ENCODE measurements around the gene SPATC1L. TPM values are rescaled to one million over a fixed set of nuclear protein-coding genes. Genes with fewer than 3 reads are reported as not detected.

SPATC1L gene
- total RNA-seq, 1 donor from 2014 or later = 13.9 TPM

DNA sequence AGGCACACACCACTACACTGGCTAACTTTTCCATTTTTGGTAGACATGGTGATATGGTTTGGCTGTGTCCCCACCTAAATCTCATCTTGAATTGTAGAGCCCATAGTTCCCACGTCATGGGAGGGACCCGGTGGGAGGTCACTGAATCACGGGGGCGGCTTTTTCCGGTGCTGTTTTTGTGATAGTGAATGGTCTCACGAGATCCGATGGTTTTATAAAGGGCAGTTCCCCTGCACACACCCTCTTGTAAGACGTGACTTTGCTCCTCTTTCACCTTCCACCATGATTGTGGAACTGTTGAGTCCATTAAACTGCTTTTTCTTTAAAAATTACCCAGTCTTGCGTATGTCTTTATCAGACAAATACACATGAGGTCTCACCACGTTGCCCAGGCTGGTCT, 27.6 kb downstream of the SPATC1L start:
- no peaks in the 10 kb centered on the region for H3K36me3 Mint-ChIP-seq (ENCODE audit: low read depth)
- no peaks in the 10 kb centered on the region for H3K4me1 Mint-ChIP-seq (ENCODE audit: low read depth)
- no peaks in the 10 kb centered on the region for H3K27me3 Mint-ChIP-seq (ENCODE audit: low read depth)
- H3K4me3 Mint-ChIP-seq (ENCODE audit: low read depth) = no peak overlapping the region
- H3K9me3 Mint-ChIP-seq = no peaks in the 10 kb centered on the region
- DNase-seq (ENCODE audit: low spot score) = peak; percentile 7
- intact Hi-C loops (cut with micrococcal nuclease) = no loop called here
- no peak overlapping the region for H3K27ac Mint-ChIP-seq

DNA sequence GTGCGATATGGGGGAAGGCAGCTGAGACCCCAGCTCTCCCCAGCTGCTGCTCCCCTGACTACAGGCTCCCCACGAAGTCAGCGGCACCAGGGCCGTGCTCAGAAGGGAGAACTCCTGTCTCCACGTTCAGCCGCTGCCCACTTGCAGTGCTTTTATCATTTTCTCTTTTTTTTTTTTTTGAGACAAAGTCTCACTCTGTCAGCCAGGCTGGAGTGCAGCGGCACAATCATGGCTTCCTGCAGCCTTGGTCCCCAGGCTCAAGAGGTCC, 27.9 kb downstream of the SPATC1L start:
- no peak overlapping the region for H3K27ac Mint-ChIP-seq
- H3K36me3 Mint-ChIP-seq (ENCODE audit: low read depth) = no peaks in the 10 kb centered on the region
- intact Hi-C loops (cut with micrococcal nuclease) = no loop called here
- no peak overlapping the region for H3K4me3 Mint-ChIP-seq (ENCODE audit: low read depth)
- no peaks in the 10 kb centered on the region for H3K4me1 Mint-ChIP-seq (ENCODE audit: low read depth)
- H3K9me3 Mint-ChIP-seq = no peaks in the 10 kb centered on the region
- DNase-seq (ENCODE audit: low spot score) = no peak
- no peaks in the 10 kb centered on the region for H3K27me3 Mint-ChIP-seq (ENCODE audit: low read depth)

DNA sequence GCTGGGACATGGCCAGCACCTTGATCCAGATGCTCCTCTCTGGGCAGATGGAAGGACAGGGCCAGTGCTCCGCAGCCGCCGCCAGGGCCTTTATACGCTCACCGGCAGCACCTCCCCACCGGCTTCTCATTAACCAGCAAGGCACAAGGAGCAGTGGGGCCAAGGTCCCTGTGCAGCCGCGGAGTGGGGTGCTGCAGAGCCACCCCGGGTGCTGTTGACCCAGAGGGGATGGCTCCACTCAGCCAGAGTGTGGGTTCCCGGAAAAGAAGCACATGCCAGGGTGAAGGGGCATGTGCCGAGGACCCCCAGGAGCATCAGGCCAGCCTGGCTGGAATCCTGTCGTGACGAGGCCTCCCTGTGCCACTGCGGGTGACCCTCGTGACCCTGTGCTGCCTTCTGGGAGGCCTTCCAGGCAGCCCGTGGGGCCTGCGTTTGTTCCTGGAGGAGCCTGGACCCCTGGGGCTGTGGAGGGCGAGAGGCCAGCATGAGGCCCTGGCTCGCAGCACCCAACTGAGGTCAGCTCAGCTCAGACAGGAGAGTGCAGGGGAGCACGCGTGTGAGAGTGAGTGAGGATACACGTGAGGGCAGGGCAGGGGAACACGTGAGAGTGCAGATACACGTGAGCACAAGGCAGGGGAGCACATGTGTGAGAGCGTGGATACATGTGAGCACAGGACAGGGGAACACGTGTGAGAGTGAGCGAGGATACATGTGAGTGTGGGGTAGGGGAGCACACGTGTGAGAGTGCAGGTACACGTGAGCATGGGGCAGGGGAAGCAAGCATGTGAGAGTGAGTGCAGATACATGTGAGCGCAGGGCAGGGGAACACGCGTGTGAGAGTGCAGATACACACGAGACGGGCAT, 28.5 kb downstream of the SPATC1L start, which contains the start of gene FTCD:
FTCD (minus strand) TSS at position 66 of the 864 bp plus-strand sequence; CDS start at position 10, 56 bp downstream.
- Mint-ChIP-seq H3K27ac (no peak within 1 kb of the TSS), H3K36me3 (ENCODE audit: low read depth) (no peaks in the 10 kb centered on the region), H3K4me1 (ENCODE audit: low read depth) (no peaks in the 10 kb centered on the region), H3K27me3 (ENCODE audit: low read depth) (no peaks in the 10 kb centered on the region), H3K4me3 (ENCODE audit: low read depth) (no peak within 1 kb of the TSS), H3K9me3 (no peaks in the 10 kb centered on the region)
- no peak for DNase-seq (ENCODE audit: low spot score)
- intact Hi-C loops (cut with micrococcal nuclease) = no loop called here

DNA sequence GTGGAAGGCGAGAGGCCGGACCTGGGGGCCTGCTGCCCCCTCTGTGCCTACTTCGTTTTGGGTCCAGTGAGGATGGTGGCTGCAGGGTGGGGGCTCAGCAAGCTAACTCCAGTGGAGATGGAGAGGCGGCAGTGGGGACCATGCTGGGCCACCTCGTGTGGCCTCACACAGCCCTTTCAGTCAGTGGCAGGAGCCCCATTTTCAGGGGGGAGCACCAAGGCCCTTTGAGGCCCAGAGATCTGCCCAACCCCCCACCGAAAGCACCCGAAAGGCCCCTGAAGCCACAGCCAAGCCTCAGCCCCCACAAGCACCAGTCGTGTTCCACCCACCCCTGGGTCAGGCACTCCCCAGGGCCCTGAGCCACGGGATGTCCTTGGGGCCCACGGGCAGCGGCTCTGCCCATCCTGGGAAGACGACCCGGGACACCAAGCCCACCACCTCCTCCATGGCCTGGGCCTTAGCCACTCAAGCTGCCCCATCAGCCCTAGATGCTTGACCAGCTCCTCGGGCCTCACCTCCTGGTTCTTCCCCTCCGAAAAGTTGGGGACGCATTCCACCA, 29.2 kb downstream of the SPATC1L start:
- H3K36me3 Mint-ChIP-seq (ENCODE audit: low read depth) = no peaks in the 10 kb centered on the region
- H3K4me3 Mint-ChIP-seq (ENCODE audit: low read depth) = no peak overlapping the region
- intact Hi-C loops (cut with micrococcal nuclease) = no loop called here
- H3K9me3 Mint-ChIP-seq = no peaks in the 10 kb centered on the region
- H3K27ac Mint-ChIP-seq = no peak overlapping the region
- H3K27me3 Mint-ChIP-seq (ENCODE audit: low read depth) = no peaks in the 10 kb centered on the region
- DNase-seq (ENCODE audit: low spot score) = no peak
- no peaks in the 10 kb centered on the region for H3K4me1 Mint-ChIP-seq (ENCODE audit: low read depth)

DNA sequence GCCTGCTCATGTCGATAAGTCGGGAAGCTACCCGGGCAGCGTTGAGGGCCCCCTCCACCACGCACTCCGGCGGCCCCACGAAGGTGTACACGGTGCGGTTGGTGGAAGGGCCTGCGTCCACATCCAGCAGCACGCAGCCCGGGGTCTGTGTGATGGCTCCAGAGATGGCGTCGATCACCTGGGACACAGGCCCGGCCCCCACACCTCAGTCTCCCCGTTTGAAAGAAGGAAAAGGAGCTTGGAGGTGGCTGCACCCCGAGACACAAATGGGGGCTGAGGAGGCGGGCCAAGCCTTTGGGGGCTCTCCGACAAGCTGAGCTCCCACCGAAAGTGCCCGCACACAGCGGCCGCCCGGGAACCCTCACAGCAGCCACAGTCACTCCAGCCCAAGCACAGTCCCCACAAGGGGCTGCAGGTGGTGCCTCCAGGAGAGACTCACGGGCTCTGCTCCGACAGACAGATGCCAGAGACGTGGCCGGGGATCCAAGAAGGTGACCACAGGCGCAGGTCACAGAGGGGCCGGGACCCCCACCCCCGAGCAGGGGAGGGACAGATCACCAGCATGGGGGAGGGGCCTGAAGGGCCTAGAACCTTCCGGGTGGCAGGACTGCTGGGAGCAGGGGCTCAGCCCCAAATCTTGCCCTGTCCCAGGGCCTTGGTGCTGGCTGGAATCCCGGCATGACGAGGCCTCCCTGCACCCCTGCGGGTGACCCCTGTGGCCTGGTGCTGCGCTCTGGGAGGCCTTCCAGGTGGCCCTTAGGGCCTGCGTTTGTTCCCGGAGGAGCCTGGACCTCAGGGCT, 29.9 kb downstream of the SPATC1L start:
- H3K36me3 Mint-ChIP-seq (ENCODE audit: low read depth) = no peaks in the 10 kb centered on the region
- intact Hi-C loops (cut with micrococcal nuclease) = no loop called here
- no peak overlapping the region for H3K4me3 Mint-ChIP-seq (ENCODE audit: low read depth)
- no peaks in the 10 kb centered on the region for H3K27me3 Mint-ChIP-seq (ENCODE audit: low read depth)
- no peaks in the 10 kb centered on the region for H3K9me3 Mint-ChIP-seq
- no peak for DNase-seq (ENCODE audit: low spot score)
- no peak overlapping the region for H3K27ac Mint-ChIP-seq
- H3K4me1 Mint-ChIP-seq (ENCODE audit: low read depth) = no peaks in the 10 kb centered on the region

DNA sequence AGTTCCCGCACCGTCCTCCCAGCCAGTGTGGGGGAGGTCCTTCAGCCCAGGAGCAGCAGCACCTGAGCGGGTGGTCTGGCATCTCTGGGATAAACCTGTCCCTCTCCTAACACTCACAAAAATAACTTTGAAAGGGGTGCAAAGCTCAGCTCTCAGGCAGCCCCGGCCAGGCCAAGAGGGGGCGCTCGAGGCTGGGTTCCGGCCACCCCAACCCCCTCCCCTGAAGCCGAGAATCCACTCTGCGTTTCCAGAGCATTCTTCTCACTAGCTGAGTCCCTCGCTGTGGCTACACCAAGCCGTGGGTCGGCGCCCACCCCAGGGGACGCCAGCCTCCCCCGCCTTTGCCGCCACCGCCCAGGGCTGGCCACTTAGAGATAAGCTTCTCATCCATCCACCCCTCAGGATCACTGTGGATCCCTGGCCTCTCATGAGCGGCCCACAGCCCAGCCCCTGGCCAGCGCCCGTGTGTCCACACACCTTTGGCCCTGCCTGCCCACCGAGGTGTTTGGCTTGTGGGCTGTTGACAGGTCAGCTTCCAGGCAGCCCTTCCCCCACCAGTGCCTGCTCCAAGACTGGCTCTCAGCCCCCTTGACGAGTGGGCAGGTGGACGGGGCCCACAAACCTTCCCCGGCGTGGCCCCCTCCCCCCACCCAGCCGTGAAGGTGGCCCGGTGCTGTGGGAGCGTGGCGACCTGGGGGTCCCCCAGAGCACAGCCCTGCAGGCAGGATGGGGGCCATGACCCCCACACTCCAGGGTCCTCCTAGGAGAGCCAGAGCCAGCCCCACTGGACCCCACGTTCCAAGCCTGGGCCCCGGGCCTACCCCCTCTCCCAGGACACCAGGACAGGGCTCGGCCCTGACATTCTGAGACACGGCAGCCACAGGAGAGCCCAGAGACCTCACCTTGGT, 30.8 kb downstream of the SPATC1L start:
- Mint-ChIP-seq H3K36me3 (ENCODE audit: low read depth) (no peaks in the 10 kb centered on the region), H3K27me3 (ENCODE audit: low read depth) (no peaks in the 10 kb centered on the region), H3K27ac (no peak overlapping the region), H3K4me3 (ENCODE audit: low read depth) (no peak overlapping the region), H3K9me3 (no peaks in the 10 kb centered on the region), H3K4me1 (ENCODE audit: low read depth) (no peaks in the 10 kb centered on the region)
- DNase-seq (ENCODE audit: low spot score) = no peak
- intact Hi-C loops (cut with micrococcal nuclease) = no loop called here

DNA sequence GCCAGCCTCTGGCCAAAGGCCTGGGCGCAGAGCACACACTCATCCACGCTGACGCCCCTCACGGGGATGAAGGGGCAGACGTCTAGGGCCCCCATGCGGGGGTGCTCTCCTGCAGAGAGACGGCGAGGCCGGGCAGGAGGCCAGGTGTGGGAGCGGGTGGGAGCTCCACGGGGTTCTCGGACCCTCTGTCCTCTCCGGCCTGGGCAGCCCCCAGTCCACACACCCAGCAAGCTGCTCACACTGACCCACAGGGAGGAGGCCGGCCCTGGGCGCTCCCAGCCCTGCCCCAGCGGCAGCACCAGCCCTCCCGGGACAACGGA, 31.4 kb downstream of the SPATC1L start:
- H3K4me1 Mint-ChIP-seq (ENCODE audit: low read depth) = no peaks in the 10 kb centered on the region
- no peaks in the 10 kb centered on the region for H3K9me3 Mint-ChIP-seq
- H3K4me3 Mint-ChIP-seq (ENCODE audit: low read depth) = no peak overlapping the region
- no peak for DNase-seq (ENCODE audit: low spot score)
- no peaks in the 10 kb centered on the region for H3K27me3 Mint-ChIP-seq (ENCODE audit: low read depth)
- H3K36me3 Mint-ChIP-seq (ENCODE audit: low read depth) = no peaks in the 10 kb centered on the region
- H3K27ac Mint-ChIP-seq = no peak overlapping the region
- intact Hi-C loops (cut with micrococcal nuclease) = no loop called here

DNA sequence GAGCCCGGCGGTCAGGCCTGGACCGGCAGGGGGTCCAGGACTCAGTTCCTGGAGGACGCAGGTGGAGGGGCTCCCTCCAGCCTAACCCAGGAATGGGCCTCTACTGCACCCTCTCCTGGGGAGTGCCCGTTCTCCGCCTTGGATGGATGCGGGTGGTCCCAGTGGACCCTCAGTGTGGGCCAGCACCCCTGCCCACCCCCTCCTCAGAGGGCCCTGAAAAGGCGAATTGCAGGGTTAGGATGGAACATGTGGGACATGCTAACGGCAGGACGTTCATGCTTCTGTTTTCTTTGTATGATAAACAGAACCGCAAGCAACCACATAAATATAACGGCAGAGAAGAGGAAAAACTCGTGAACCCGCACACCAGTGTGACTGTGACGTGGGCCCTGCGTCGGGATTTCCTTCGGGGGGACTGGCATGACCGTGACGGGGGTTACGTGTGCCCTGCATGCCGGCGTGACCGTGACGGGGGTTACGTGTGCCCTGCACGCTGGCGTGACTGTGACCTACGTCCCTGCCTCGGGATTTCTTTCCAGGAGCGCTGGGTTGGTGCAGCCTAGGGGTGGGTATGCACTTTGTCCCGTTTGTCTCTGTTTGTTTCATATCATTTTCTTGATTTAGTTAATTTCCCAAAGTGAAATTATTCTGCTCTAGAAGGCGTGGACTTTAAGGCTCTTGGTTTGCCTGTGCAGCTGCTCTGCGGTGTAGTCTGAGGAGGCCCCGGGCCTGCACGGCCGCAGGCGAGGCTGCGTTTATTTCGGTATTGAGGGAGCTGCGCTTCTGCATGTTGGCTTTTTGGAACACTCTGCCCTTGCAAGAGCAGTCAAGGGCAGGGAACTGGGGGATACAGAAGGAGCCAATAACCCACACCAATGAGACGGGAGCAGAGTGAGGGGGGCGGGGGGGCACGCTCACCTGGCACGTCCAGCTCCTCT, 32.0 kb downstream of the SPATC1L start:
- Mint-ChIP-seq H3K4me1 (ENCODE audit: low read depth) (no peaks in the 10 kb centered on the region), H3K36me3 (ENCODE audit: low read depth) (no peaks in the 10 kb centered on the region), H3K4me3 (ENCODE audit: low read depth) (no peak overlapping the region), H3K9me3 (no peaks in the 10 kb centered on the region), H3K27ac (no peak overlapping the region), H3K27me3 (ENCODE audit: low read depth) (no peaks in the 10 kb centered on the region)
- DNase-seq (ENCODE audit: low spot score) = no peak
- intact Hi-C loops (cut with micrococcal nuclease) = no loop called here

DNA sequence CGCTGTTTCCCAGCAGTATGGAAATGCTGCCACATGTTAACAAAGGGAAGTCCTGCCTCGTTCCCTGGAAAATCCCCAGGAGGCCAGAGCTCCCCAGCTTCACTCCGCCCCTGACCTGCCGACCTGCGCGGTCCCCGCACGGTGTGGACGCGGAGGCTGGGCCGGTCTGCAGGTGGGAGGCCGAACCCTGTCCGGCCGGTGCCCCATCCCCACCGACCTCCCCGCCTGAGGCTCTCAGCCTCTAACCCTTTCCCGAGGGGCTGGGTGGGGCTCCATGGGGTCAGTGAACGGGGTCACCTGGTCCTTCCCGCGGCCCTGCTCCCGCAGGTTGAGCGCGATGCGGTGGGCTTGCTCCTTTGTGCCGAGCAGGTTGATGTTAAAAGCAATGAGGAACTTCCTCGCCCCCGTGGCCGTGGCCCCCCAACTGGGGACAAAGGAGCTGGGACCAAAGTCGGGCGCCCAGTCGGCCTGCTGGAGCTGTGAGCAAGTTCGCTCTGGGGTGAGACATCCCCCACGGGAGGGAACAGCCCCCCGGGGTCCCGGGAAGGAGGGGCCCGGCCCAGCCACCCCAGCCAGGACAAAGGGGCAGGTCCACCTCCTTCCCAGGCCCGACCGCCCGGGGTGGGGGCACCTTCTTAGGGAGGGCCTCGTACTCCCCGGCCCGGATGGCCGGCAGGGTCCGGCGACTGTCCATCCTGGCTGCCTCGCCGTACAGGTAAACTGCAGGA, 32.8 kb downstream of the SPATC1L start:
- Mint-ChIP-seq H3K4me1 (ENCODE audit: low read depth) (no peaks in the 10 kb centered on the region), H3K36me3 (ENCODE audit: low read depth) (no peaks in the 10 kb centered on the region), H3K9me3 (no peaks in the 10 kb centered on the region), H3K4me3 (ENCODE audit: low read depth) (no peak overlapping the region), H3K27me3 (ENCODE audit: low read depth) (no peaks in the 10 kb centered on the region), H3K27ac (no peak overlapping the region)
- intact Hi-C loops (cut with micrococcal nuclease) = no loop called here
- DNase-seq (ENCODE audit: low spot score) = no peak

DNA sequence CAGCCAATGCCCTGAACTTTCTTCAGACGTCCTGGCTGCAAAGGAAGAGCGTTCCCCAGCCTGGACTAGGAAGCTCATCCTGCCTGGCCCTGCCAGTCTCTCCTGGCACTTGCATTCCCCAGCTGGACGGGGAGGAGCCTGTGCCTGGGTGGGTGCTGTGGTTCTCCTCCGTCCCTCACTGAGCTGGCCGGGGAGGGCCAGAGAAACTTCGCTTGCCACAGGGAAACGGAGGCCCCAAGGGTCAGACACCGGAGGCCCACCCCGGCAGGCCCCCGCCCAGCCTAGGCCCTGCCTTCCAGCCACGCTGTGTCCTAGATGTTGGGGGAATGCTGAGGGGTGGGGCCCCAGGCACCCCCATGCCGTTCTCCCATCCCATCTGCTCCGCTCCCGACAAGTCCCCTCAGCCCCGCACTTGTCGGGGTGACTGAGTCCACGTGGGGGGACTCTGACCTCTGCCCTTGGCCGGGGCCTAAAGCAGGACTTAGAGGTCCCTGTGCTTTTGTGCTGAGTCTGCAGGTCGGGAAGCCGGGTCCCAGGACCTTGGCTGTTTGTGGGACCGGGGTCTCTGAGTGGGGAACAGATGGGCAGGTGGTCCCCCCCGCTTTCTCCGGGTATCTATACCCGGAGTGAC, 33.7 kb downstream of the SPATC1L start:
- Mint-ChIP-seq H3K4me3 (ENCODE audit: low read depth) (no peak overlapping the region), H3K4me1 (ENCODE audit: low read depth) (no peaks in the 10 kb centered on the region)

DNA sequence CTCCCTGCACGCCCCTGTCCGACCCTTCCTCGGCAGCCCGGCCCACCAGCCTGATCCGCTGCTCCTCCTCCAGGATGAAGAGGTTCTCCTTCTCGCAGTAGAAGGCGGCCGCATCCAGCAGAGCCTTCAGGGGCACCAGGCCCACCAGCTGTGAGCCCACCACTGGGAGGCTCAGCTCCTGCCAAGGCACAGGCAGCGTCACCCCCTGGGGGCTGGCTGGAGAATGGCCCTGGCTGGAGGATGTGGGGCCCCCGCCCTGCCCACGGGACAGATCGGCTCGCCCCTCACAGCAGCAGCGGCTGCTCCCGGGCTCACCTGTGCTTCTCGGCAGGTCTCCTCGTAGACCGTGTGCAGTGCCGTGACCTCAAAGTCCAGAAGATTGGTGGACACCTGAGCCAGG, 34.2 kb downstream of the SPATC1L start:
- Mint-ChIP-seq H3K27ac (no peak overlapping the region), H3K4me1 (ENCODE audit: low read depth) (no peaks in the 10 kb centered on the region), H3K4me3 (ENCODE audit: low read depth) (no peak overlapping the region), H3K9me3 (no peaks in the 10 kb centered on the region), H3K27me3 (ENCODE audit: low read depth) (no peaks in the 10 kb centered on the region), H3K36me3 (ENCODE audit: low read depth) (no peaks in the 10 kb centered on the region)
- DNase-seq (ENCODE audit: low spot score) = no peak
- intact Hi-C loops (cut with micrococcal nuclease) = no loop called here

More for the DNA sequence above, 33.7 kb downstream of the SPATC1L start:
- no peak for DNase-seq (ENCODE audit: low spot score)
- intact Hi-C loops (cut with micrococcal nuclease) = no loop called here
- Mint-ChIP-seq H3K27ac (no peak overlapping the region), H3K27me3 (ENCODE audit: low read depth) (no peaks in the 10 kb centered on the region), H3K36me3 (ENCODE audit: low read depth) (no peaks in the 10 kb centered on the region), H3K9me3 (no peaks in the 10 kb centered on the region)

All from activated T-helper 2 cell treated with anti-CD3 and anti-CD28 coated beads, Interferon-gamma antibody, Interleukin-2, Interleukin-4, amounts not matched to agents 10 μg/mL and 5 μg/mL and 100 μg/mL, durations not matched to agents 14 hours and 24 hours and 36 hours (primary cell).